SK-N-SH (cell line): ENCODE results near the gene RPL10.

ENCODE experiments used
- CTCF ChIP-seq: fragments of 200-600 bp; sonication (generic); IDR thresholded peaks from 2 replicates; pipeline ENCODE4 v1.6.1; 2017; ENCODE audit warnings: antibody characterized with exemption, mild to moderate bottlenecking, moderate library complexity
- EZH2phosphoT487 ChIP-seq: fragments of 200-600 bp; sonication (generic); IDR thresholded peaks from 2 replicates; pipeline ENCODE4 v1.6.1; 2017; ENCODE audit warnings: low read depth, mixed run types, mild to moderate bottlenecking, antibody characterized with exemption, moderate library complexity, borderline replicate concordance
- JUND ChIP-seq: IDR thresholded peaks from 2 replicates; pipeline ENCODE4 v1.4.0; 2012
- POLR2AphosphoS5 ChIP-seq: IDR thresholded peaks from 2 replicates; pipeline ENCODE4 v1.6.1; 2012; ENCODE audit warnings: low read depth, low read length
- RCOR1 ChIP-seq: fragments of 150-350 bp; IDR thresholded peaks from 2 replicates; pipeline ENCODE4 v1.6.1; 2017; ENCODE audit warnings: antibody characterized with exemption, low read length
- REST ChIP-seq: IDR thresholded peaks from 2 replicates; pipeline ENCODE4 v1.6.1; 2012; ENCODE audit warnings: mild to moderate bottlenecking, low read depth, low read length, moderate library complexity
- SIN3A ChIP-seq: IDR thresholded peaks from 2 replicates; pipeline ENCODE4 v1.6.1; 2012; ENCODE audit warnings: low read depth, mild to moderate bottlenecking, low read length, moderate library complexity, borderline replicate concordance
- TAF1 ChIP-seq: IDR thresholded peaks from 2 replicates; pipeline ENCODE4 v1.6.1; 2012; ENCODE audit warnings: low read depth, mild to moderate bottlenecking, low read length, moderate library complexity, borderline replicate concordance
- USF2 ChIP-seq: fragments of 150-350 bp; IDR thresholded peaks from 2 replicates; pipeline ENCODE4 v1.6.1; 2017; ENCODE audit warnings: antibody characterized with exemption, low read length, low read depth, borderline replicate concordance
- YY1 ChIP-seq: IDR thresholded peaks from 2 replicates; pipeline ENCODE4 v1.4.0; 2012; ENCODE audit warnings: low read depth, mild to moderate bottlenecking

- 0 out of 2 replicates have a peak, but pooled peaks have one; percentile 16 for TF ChIP-seq CTCF
- TF ChIP-seq JUND = no peak
- no peak for TF ChIP-seq YY1
- no peak for TF ChIP-seq RCOR1
- no peak for TF ChIP-seq TAF1
- TF ChIP-seq EZH2phosphoT487 = no peak
- TF ChIP-seq POLR2AphosphoS5 = no peak
- TF ChIP-seq USF2 = no peak
- no peak for TF ChIP-seq SIN3A
- TF ChIP-seq REST = no peak
Measured at GRCh38 chrX:154355776-154356140, 42.4 kb upstream of the RPL10 start.
